ENCODE results near the gene GBP3.

DNA sequence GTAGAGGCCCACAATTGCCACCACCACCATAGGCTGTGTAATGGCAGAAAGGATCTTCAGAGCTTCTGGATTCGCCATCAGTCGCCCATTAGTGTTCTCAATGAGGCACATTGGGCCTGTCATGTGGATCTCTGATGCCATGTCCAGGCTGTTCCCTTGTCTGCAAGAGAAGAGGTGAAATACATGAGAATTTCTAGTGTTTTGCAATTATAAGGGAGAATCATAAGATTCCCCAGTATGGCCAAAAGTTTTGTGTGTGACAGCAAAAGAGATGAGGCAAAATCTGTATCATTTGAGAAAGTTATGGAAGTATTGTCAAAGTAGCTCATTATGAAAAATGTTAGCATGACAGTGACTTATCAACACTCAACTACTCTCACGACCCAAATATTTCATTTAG is 40.4 kb upstream of the GBP3 start:
- TF ChIP-seq, protein P1, sequence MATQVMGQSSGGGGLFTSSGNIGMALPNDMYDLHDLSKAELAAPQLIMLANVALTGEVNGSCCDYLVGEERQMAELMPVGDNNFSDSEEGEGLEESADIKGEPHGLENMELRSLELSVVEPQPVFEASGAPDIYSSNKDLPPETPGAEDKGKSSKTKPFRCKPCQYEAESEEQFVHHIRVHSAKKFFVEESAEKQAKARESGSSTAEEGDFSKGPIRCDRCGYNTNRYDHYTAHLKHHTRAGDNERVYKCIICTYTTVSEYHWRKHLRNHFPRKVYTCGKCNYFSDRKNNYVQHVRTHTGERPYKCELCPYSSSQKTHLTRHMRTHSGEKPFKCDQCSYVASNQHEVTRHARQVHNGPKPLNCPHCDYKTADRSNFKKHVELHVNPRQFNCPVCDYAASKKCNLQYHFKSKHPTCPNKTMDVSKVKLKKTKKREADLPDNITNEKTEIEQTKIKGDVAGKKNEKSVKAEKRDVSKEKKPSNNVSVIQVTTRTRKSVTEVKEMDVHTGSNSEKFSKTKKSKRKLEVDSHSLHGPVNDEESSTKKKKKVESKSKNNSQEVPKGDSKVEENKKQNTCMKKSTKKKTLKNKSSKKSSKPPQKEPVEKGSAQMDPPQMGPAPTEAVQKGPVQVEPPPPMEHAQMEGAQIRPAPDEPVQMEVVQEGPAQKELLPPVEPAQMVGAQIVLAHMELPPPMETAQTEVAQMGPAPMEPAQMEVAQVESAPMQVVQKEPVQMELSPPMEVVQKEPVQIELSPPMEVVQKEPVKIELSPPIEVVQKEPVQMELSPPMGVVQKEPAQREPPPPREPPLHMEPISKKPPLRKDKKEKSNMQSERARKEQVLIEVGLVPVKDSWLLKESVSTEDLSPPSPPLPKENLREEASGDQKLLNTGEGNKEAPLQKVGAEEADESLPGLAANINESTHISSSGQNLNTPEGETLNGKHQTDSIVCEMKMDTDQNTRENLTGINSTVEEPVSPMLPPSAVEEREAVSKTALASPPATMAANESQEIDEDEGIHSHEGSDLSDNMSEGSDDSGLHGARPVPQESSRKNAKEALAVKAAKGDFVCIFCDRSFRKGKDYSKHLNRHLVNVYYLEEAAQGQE (IDR thresholded peaks at IDR 0.05; ENCODE audit: unreplicated experiment) = no peak
- TF ChIP-seq, protein P2, sequence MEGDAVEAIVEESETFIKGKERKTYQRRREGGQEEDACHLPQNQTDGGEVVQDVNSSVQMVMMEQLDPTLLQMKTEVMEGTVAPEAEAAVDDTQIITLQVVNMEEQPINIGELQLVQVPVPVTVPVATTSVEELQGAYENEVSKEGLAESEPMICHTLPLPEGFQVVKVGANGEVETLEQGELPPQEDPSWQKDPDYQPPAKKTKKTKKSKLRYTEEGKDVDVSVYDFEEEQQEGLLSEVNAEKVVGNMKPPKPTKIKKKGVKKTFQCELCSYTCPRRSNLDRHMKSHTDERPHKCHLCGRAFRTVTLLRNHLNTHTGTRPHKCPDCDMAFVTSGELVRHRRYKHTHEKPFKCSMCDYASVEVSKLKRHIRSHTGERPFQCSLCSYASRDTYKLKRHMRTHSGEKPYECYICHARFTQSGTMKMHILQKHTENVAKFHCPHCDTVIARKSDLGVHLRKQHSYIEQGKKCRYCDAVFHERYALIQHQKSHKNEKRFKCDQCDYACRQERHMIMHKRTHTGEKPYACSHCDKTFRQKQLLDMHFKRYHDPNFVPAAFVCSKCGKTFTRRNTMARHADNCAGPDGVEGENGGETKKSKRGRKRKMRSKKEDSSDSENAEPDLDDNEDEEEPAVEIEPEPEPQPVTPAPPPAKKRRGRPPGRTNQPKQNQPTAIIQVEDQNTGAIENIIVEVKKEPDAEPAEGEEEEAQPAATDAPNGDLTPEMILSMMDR (conservative IDR thresholded peaks at IDR 0.05; ENCODE audit: low read depth in 2 of 2) = no peak
- TF ChIP-seq EZH2 (IDR thresholded peaks at IDR 0.05; ENCODE audit: low read depth, unreplicated experiment) (no peak), NANOG (IDR thresholded peaks at IDR 0.05; ENCODE audit: borderline replicate concordance) (no peak), EZH2phosphoT487 (IDR thresholded peaks at IDR 0.05; ENCODE audit: unreplicated experiment) (no peak), POLR2AphosphoS5 (IDR thresholded peaks at IDR 0.05; ENCODE audit: low read depth) (no peak), CREB1 (CRISPR knock-in tag; IDR thresholded peaks at IDR 0.05; ENCODE audit: low read depth) (no peak), ZNF114 (CRISPR knock-in tag; IDR thresholded peaks at IDR 0.05) (no peak), JUNB (IDR thresholded peaks at IDR 0.05; ENCODE audit: unreplicated experiment) (no peak), STAT1 (IDR thresholded peaks at IDR 0.05; ENCODE audit: unreplicated experiment) (no peak), ZNF331 (CRISPR knock-in tag; IDR thresholded peaks at IDR 0.05; ENCODE audit: low read depth) (no peak)
- TF ChIP-seq, protein P3, sequence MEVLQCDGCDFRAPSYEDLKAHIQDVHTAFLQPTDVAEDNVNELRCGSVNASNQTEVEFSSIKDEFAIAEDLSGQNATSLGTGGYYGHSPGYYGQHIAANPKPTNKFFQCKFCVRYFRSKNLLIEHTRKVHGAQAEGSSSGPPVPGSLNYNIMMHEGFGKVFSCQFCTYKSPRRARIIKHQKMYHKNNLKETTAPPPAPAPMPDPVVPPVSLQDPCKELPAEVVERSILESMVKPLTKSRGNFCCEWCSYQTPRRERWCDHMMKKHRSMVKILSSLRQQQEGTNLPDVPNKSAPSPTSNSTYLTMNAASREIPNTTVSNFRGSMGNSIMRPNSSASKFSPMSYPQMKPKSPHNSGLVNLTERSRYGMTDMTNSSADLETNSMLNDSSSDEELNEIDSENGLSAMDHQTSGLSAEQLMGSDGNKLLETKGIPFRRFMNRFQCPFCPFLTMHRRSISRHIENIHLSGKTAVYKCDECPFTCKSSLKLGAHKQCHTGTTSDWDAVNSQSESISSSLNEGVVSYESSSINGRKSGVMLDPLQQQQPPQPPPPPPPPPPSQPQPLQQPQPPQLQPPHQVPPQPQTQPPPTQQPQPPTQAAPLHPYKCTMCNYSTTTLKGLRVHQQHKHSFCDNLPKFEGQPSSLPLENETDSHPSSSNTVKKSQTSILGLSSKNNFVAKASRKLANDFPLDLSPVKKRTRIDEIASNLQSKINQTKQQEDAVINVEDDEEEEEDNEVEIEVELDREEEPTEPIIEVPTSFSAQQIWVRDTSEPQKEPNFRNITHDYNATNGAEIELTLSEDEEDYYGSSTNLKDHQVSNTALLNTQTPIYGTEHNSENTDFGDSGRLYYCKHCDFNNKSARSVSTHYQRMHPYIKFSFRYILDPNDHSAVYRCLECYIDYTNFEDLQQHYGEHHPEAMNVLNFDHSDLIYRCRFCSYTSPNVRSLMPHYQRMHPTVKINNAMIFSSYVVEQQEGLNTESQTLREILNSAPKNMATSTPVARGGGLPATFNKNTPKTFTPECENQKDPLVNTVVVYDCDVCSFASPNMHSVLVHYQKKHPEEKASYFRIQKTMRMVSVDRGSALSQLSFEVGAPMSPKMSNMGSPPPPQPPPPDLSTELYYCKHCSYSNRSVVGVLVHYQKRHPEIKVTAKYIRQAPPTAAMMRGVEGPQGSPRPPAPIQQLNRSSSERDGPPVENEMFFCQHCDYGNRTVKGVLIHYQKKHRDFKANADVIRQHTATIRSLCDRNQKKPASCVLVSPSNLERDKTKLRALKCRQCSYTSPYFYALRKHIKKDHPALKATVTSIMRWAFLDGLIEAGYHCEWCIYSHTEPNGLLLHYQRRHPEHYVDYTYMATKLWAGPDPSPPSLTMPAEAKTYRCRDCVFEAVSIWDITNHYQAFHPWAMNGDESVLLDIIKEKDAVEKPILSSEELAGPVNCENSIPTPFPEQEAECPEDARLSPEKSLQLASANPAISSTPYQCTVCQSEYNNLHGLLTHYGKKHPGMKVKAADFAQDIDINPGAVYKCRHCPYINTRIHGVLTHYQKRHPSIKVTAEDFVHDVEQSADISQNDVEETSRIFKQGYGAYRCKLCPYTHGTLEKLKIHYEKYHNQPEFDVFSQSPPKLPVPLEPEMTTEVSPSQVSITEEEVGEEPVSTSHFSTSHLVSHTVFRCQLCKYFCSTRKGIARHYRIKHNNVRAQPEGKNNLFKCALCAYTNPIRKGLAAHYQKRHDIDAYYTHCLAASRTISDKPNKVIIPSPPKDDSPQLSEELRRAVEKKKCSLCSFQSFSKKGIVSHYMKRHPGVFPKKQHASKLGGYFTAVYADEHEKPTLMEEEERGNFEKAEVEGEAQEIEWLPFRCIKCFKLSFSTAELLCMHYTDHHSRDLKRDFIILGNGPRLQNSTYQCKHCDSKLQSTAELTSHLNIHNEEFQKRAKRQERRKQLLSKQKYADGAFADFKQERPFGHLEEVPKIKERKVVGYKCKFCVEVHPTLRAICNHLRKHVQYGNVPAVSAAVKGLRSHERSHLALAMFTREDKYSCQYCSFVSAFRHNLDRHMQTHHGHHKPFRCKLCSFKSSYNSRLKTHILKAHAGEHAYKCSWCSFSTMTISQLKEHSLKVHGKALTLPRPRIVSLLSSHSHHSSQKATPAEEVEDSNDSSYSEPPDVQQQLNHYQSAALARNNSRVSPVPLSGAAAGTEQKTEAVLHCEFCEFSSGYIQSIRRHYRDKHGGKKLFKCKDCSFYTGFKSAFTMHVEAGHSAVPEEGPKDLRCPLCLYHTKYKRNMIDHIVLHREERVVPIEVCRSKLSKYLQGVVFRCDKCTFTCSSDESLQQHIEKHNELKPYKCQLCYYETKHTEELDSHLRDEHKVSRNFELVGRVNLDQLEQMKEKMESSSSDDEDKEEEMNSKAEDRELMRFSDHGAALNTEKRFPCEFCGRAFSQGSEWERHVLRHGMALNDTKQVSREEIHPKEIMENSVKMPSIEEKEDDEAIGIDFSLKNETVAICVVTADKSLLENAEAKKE (CRISPR knock-in tag; IDR thresholded peaks at IDR 0.05) = no peak
- TF ChIP-seq, protein P4, sequence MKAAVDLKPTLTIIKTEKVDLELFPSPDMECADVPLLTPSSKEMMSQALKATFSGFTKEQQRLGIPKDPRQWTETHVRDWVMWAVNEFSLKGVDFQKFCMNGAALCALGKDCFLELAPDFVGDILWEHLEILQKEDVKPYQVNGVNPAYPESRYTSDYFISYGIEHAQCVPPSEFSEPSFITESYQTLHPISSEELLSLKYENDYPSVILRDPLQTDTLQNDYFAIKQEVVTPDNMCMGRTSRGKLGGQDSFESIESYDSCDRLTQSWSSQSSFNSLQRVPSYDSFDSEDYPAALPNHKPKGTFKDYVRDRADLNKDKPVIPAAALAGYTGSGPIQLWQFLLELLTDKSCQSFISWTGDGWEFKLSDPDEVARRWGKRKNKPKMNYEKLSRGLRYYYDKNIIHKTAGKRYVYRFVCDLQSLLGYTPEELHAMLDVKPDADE (IDR thresholded peaks at IDR 0.05) = no peak
